GM12878 (cell line): ENCODE results near the gene SCYGR5. TPM values are rescaled to one million over a fixed set of nuclear protein-coding genes. Genes with fewer than 3 reads are reported as not detected.

ENCODE experiments used
- ATAC-seq: fragments of 200-7000 bp; cut with Tn5 transposase; 3 replicates; pipeline ENCODE4 v1.9.1; 2020; ENCODE audit warnings: mild to moderate bottlenecking, moderate library complexity
- BruUV-seq: library from RNA; stranded (reverse); fragments of 400-500 nt; replicated peaks from 2 replicates; lab custom pipeline; 2021; lab: Mats Ljungman, UMichigan
- CTCF ChIA-PET: fragments of 300-600 bp; sonication (Branson Sonifier 250); formaldehyde crosslinking; extraction: SDS; loops from one replicate; lab custom pipeline; 2021; ENCODE audit warnings: inconsistent platforms; lab: Yijun Ruan, JAX
- POLR2A ChIA-PET: fragments of 350-600 bp; formaldehyde crosslinking; extraction: SDS; loops from one replicate; lab custom pipeline; 2021; ENCODE audit warnings: inconsistent platforms; lab: Charles Lee
- RAD21 ChIA-PET: fragments of 300-600 bp; sonication (Branson Sonifier 250); formaldehyde crosslinking; loops from one replicate; lab custom pipeline; 2023; ENCODE audit warnings: antibody characterized with exemption; ENCODE audit not compliant: unreplicated experiment; lab: Charles Lee
- SMC1A ChIA-PET: fragments of 300-600 bp; sonication (Branson Sonifier 250); formaldehyde crosslinking; loops from one replicate; lab custom pipeline; 2023; ENCODE audit not compliant: unreplicated experiment, uncharacterized antibody; lab: Charles Lee
- DNase-seq: peaks from one replicate; pipeline ENCODE4 v3.0.0-alpha.2; 2011; ENCODE audit warnings: low read depth, low spot score
- FAIRE-seq: peaks from 3 replicates; lab custom pipeline; 2011; peaks lifted over from hg19 to GRCh38; lab: Jason Lieb, UNC
- H2AFZ ChIP-seq: 2 replicates; pipeline ENCODE4 v1.6.0; 2011; ENCODE audit warnings: low read depth, low read length, control low read depth; ENCODE audit not compliant: control insufficient read depth
- H3K27ac ChIP-seq: 2 replicates; pipeline ENCODE4 v1.5.1; 2011; ENCODE audit warnings: control low read depth; ENCODE audit not compliant: control insufficient read depth, insufficient read depth
- H3K27me3 ChIP-seq, 2 experiments: replicated peaks in 1 of 2; 2 replicates each; pipeline versions ENCODE4 v1.6.0 to v1.6.1; 2011; ENCODE audit warnings: low read length in 1 of 2; ENCODE audit not compliant: control insufficient read depth in 2 of 2, insufficient read depth in 2 of 2
- H3K36me3 ChIP-seq, 2 experiments: 2 replicates each; pipeline ENCODE4 v1.5.1; 2011; ENCODE audit warnings: low read length in 1 of 2; ENCODE audit not compliant: control insufficient read depth in 2 of 2, insufficient read depth in 2 of 2
- H3K4me1 ChIP-seq: 2 replicates; pipeline ENCODE4 v1.6.1; 2011; ENCODE audit warnings: mild to moderate bottlenecking, low read length, moderate library complexity, mixed read lengths; ENCODE audit not compliant: control insufficient read depth, insufficient read depth
- H3K4me2 ChIP-seq: 2 replicates; pipeline ENCODE4 v1.6.0; 2011; ENCODE audit warnings: control low read depth; ENCODE audit not compliant: control insufficient read depth, insufficient read depth
- H3K4me3 ChIP-seq: fragments of 200-600 bp; sonication (generic); 2 replicates; pipeline ENCODE4 v1.5.1; 2016
- H3K79me2 ChIP-seq: 2 replicates; pipeline ENCODE4 v1.6.0; 2011; ENCODE audit warnings: low read length; ENCODE audit not compliant: control insufficient read depth, insufficient read depth
- H3K9ac ChIP-seq: 2 replicates; pipeline ENCODE4 v1.8.0; 2011; ENCODE audit warnings: low read length, control low read depth, mixed read lengths; ENCODE audit not compliant: control insufficient read depth, insufficient read depth
- H3K9me3 ChIP-seq: replicated peaks from 3 replicates; pipeline ENCODE4 v1.5.1; 2011; ENCODE audit warnings: mild to moderate bottlenecking, low read length; ENCODE audit not compliant: control insufficient read depth, insufficient read depth
- H4K20me1 ChIP-seq: 2 replicates; pipeline ENCODE4 v1.6.0; 2011; ENCODE audit not compliant: control insufficient read depth, insufficient read depth
- ASH2L ChIP-seq: fragments of 300-600, 200-600 bp; sonication (generic); IDR thresholded peaks from 2 replicates; pipeline ENCODE4 v1.6.1; 2017; ENCODE audit warnings: low read depth, mild to moderate bottlenecking, borderline replicate concordance
- CBFB ChIP-seq: IDR thresholded peaks from 2 replicates; pipeline ENCODE4 v1.6.1; 2016; ENCODE audit warnings: antibody characterized with exemption, low read depth
- EGR1 ChIP-seq, 2 experiments: IDR thresholded peaks; 1 replicate in 1 of 2; 2 replicates in 1 of 2; pipeline ENCODE4 v1.6.1; 2011 to 2012; ENCODE audit warnings: low read depth in 2 of 2, low read length in 2 of 2, borderline replicate concordance in 1 of 2, mild to moderate bottlenecking in 1 of 2, moderate library complexity in 1 of 2
- ETV6 ChIP-seq, 2 experiments: fragments of 450-650 bp in 1 of 2; IDR thresholded peaks in 1 of 2; conservative IDR thresholded peaks in 1 of 2; 2 replicates each; pipeline ENCODE4 v1.6.1; 2014; ENCODE audit warnings: antibody characterized with exemption in 1 of 2, borderline replicate concordance in 1 of 2, low read depth in 1 of 2, mild to moderate bottlenecking in 1 of 2, moderate library complexity in 1 of 2
- GATAD2B ChIP-seq: fragments of 450-650 bp; conservative IDR thresholded peaks from 2 replicates; pipeline ENCODE4 v1.6.1; 2017; ENCODE audit warnings: low read depth, mild to moderate bottlenecking, moderate library complexity
- IKZF1 ChIP-seq: fragments of 450-650 bp; conservative IDR thresholded peaks from 2 replicates; pipeline ENCODE4 v1.6.1; 2017; ENCODE audit warnings: antibody characterized with exemption, mild to moderate bottlenecking
- NR2C1 ChIP-seq: fragments of 450-650 bp; IDR thresholded peaks from 2 replicates; pipeline ENCODE4 v1.6.1; 2017; ENCODE audit warnings: antibody characterized with exemption, mild to moderate bottlenecking, moderate library complexity
- RAD51 ChIP-seq: fragments of 450-650 bp; IDR thresholded peaks from 2 replicates; pipeline ENCODE4 v1.6.1; 2016; ENCODE audit warnings: moderate library complexity, mild to moderate bottlenecking, inconsistent platforms
- SIX5 ChIP-seq: IDR thresholded peaks from 2 replicates; pipeline ENCODE4 v1.6.1; 2011; ENCODE audit warnings: mild to moderate bottlenecking, low read depth, low read length, moderate library complexity; ENCODE audit not compliant: severe bottlenecking
- WGBS: methylation state at CpG from one replicate; pipeline ENCODE4 v1.1.6; 2016; ENCODE audit warnings: low lambda C conversion rate; ENCODE audit not compliant: insufficient replicate concordance, insufficient coverage; ENCODE audit errors: missing lambda C conversion rate; 5-methylcytosine and 5-hydroxymethylcytosine counted together
- in situ Hi-C: fragments of 300-500 bp; cut with MboI; formaldehyde crosslinking; loops from 9 replicates; pipeline ENCODE4 v1.14.3; 2018; ENCODE audit warnings: mixed read lengths
- intact Hi-C: fragments of 100-400 bp; cut with micrococcal nuclease; formaldehyde crosslinking; loops from one replicate; pipeline ENCODE4 v1.14.2; 2022; ENCODE audit not compliant: unreplicated experiment
- polyA plus RNA-seq, 11 experiments: library from polyadenylated mRNA; depleted of rRNA in 4 of 11; unstranded in 6 of 11; stranded (reverse) in 5 of 11; fragments of >200 nt; fragmentation: Nextera tagmentation in 4 of 11; fragmentation: Illumina TruSeq in 1 of 11; extraction: Ambion mirVana in 4 of 11; extraction: Trizol in 1 of 11; gene quantifications; 1 replicate in 1 of 11; 2 replicates in 10 of 11; pipeline versions ENCODE4 v1.2.1 to v1.2.3, GENCODE V29; 2011 to 2016; ENCODE audit warnings: inconsistent platforms in 2 of 11, missing spikeins in 2 of 11, low read depth in 1 of 11
- total RNA-seq, 4 experiments: library from RNA; depleted of rRNA in 3 of 4; stranded (reverse); fragments of >200 nt in 3 of 4; fragmentation: Illumina TruSeq in 1 of 4; extraction: Trizol in 1 of 4; gene quantifications; 2 replicates each; pipeline versions ENCODE4 v1.2.1 to v1.2.3, GENCODE V29; 2013 to 2021
- TF ChIP-seq, protein P1 (sequence below), 3 experiments: IDR thresholded peaks in 2 of 3; conservative IDR thresholded peaks in 1 of 3; 2 replicates each; pipeline ENCODE4 v1.5.1; 2011; ENCODE audit warnings: low read depth in 3 of 3, low read length in 3 of 3, mild to moderate bottlenecking in 3 of 3, control low read depth in 2 of 3, moderate library complexity in 2 of 3, inconsistent platforms in 1 of 3, mixed read lengths in 1 of 3; ENCODE audit not compliant: control insufficient read depth in 2 of 3, insufficient read depth in 1 of 3; ENCODE audit errors: extremely low read depth in 1 of 3
- TF ChIP-seq, protein P2 (sequence below): fragments of 150-350 bp; IDR thresholded peaks from 2 replicates; pipeline ENCODE4 v1.6.1; 2014; ENCODE audit warnings: mild to moderate bottlenecking, low read depth, low read length
- TF ChIP-seq, protein P3 (sequence below): fragments of 450-650 bp; IDR thresholded peaks from 2 replicates; pipeline ENCODE4 v1.6.1; 2017; ENCODE audit warnings: mild to moderate bottlenecking, moderate library complexity

Gene SCYGR5
- total and polyA plus RNA-seq, 10 of the 15 experiments (the other 5 are each of a cell fraction or from before 2014, with no cell fraction given), result not detected

DNA sequence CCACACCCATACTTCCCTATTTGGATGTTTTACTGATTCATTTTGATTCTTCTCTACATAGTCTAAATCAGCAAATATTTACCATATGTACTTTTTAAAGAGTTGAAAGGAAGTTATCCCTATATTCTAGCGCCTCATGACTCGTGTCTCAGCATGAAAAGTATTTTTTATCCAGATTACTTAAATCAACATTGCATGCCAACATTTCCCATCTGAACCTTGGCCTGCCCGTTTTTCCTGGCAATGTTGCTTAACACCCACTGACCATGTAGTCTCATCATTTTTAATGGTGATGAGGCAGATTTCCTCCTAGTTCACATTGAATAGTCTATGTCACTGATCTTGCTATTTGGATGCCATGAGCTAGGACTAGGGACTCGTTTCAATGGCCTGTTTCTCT lies 13.2 kb upstream of the SCYGR5 start (continued):
- TF ChIP-seq, protein P1, sequence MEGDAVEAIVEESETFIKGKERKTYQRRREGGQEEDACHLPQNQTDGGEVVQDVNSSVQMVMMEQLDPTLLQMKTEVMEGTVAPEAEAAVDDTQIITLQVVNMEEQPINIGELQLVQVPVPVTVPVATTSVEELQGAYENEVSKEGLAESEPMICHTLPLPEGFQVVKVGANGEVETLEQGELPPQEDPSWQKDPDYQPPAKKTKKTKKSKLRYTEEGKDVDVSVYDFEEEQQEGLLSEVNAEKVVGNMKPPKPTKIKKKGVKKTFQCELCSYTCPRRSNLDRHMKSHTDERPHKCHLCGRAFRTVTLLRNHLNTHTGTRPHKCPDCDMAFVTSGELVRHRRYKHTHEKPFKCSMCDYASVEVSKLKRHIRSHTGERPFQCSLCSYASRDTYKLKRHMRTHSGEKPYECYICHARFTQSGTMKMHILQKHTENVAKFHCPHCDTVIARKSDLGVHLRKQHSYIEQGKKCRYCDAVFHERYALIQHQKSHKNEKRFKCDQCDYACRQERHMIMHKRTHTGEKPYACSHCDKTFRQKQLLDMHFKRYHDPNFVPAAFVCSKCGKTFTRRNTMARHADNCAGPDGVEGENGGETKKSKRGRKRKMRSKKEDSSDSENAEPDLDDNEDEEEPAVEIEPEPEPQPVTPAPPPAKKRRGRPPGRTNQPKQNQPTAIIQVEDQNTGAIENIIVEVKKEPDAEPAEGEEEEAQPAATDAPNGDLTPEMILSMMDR (IDR thresholded peaks at IDR 0.05 in 2 of 3, conservative IDR thresholded peaks at IDR 0.05 in 1 of 3; ENCODE audit: control insufficient read depth in 2 of 3, extremely low read depth in 1 of 3, insufficient read depth in 1 of 3, low read depth in 3 of 3, low read length in 3 of 3), result no peak
- no peak for TF ChIP-seq ASH2L
- TF ChIP-seq EGR1 (IDR thresholded peaks at IDR 0.05; ENCODE audit: borderline replicate concordance in 1 of 2, low read depth in 2 of 2, low read length in 2 of 2), result no peak
- no peak for TF ChIP-seq IKZF1
- no peak for TF ChIP-seq ETV6 (conservative IDR thresholded peaks at IDR 0.05 in 1 of 2, IDR thresholded peaks at IDR 0.05 in 1 of 2; ENCODE audit: borderline replicate concordance in 1 of 2, low read depth in 1 of 2)

DNA sequence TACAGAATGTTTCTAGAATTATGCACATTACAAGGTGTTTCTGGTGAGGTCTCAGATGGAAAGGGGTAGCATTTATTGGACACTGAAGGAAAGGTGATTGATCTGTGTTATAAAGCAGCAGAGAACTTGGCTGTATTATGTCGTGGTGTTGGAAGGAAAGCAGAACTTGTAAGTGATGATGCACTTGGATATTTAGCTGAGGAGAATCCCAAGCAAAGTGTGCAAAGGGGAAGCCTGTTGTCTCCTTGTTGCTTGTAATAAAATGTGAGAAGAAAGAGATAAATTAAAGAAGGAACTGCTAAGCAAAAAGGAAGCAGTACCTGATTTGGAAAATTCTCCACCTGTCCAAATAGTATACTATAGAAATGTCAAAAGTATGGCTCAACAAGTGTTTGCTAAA lies 12.2 kb upstream of the SCYGR5 start:
- H4K20me1 ChIP-seq, result no peaks in the 10 kb centered on the region; the same call in 1 of the 2 replicates
- CTCF ChIA-PET, result interaction anchor here (0.7 kb wide), 1 partner anchor 955 kb away, joined by 3 read pairs; no protein-coding TSS in a partner anchor
- SMC1A ChIA-PET, result interaction anchor here (0.5 kb wide), 1 partner anchor 248 kb away, joined by 3 read pairs; no protein-coding TSS in a partner anchor
- RAD21 ChIA-PET, result interaction anchor here (0.7 kb wide), 1 partner anchor 113 kb away, joined by 3 read pairs; no protein-coding TSS in a partner anchor
- no peaks in the 10 kb centered on the region for H3K36me3 ChIP-seq
- no peaks in the 10 kb centered on the region for H3K79me2 ChIP-seq
- in situ Hi-C loops (no loop called here), intact Hi-C loops (loop anchor here (10.0 kb wide), 1 partner anchor 530 kb away; no protein-coding TSS in a partner anchor)
- no peaks in the 10 kb centered on the region for H3K9me3 ChIP-seq
- H3K27me3 ChIP-seq, result 0 out of 4 replicates have a peak, but pooled peaks cover 0 to 3% of the 10 kb centered on the region in 2 experiments
- BruUV-seq, result no TSS peak
- H3K9ac ChIP-seq, result no peak overlapping the region
- H2AFZ ChIP-seq, result no peak overlapping the region
- POLR2A ChIA-PET, result no interaction called here
- FAIRE-seq (no peak), ATAC-seq (no peak), DNase-seq (no peak)
- WGBS, result 0% methylated on average over 1 of the region's 1 CpG
- H3K4me3 ChIP-seq, result no peak overlapping the region
- H3K27ac ChIP-seq, result no peak overlapping the region
- H3K4me2 ChIP-seq, result no peak overlapping the region
- H3K4me1 ChIP-seq, result no peaks in the 10 kb centered on the region
- TF ChIP-seq, protein P2, sequence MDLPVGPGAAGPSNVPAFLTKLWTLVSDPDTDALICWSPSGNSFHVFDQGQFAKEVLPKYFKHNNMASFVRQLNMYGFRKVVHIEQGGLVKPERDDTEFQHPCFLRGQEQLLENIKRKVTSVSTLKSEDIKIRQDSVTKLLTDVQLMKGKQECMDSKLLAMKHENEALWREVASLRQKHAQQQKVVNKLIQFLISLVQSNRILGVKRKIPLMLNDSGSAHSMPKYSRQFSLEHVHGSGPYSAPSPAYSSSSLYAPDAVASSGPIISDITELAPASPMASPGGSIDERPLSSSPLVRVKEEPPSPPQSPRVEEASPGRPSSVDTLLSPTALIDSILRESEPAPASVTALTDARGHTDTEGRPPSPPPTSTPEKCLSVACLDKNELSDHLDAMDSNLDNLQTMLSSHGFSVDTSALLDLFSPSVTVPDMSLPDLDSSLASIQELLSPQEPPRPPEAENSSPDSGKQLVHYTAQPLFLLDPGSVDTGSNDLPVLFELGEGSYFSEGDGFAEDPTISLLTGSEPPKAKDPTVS, result no peak
- no peak for TF ChIP-seq NR2C1
- no peak for TF ChIP-seq SIX5
- TF ChIP-seq, protein P3, sequence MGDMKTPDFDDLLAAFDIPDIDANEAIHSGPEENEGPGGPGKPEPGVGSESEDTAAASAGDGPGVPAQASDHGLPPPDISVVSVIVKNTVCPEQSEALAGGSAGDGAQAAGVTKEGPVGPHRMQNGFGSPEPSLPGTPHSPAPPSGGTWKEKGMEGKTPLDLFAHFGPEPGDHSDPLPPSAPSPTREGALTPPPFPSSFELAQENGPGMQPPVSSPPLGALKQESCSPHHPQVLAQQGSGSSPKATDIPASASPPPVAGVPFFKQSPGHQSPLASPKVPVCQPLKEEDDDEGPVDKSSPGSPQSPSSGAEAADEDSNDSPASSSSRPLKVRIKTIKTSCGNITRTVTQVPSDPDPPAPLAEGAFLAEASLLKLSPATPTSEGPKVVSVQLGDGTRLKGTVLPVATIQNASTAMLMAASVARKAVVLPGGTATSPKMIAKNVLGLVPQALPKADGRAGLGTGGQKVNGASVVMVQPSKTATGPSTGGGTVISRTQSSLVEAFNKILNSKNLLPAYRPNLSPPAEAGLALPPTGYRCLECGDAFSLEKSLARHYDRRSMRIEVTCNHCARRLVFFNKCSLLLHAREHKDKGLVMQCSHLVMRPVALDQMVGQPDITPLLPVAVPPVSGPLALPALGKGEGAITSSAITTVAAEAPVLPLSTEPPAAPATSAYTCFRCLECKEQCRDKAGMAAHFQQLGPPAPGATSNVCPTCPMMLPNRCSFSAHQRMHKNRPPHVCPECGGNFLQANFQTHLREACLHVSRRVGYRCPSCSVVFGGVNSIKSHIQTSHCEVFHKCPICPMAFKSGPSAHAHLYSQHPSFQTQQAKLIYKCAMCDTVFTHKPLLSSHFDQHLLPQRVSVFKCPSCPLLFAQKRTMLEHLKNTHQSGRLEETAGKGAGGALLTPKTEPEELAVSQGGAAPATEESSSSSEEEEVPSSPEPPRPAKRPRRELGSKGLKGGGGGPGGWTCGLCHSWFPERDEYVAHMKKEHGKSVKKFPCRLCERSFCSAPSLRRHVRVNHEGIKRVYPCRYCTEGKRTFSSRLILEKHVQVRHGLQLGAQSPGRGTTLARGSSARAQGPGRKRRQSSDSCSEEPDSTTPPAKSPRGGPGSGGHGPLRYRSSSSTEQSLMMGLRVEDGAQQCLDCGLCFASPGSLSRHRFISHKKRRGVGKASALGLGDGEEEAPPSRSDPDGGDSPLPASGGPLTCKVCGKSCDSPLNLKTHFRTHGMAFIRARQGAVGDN, result no peak
- no peak for TF ChIP-seq CBFB
- no peak for TF ChIP-seq GATAD2B
- no peak for TF ChIP-seq RAD51
